ENCODE measurements around the gene EHMT1. TPM values are rescaled to one million over a fixed set of nuclear protein-coding genes. Genes with fewer than 3 reads are reported as not detected.
A peak's percentile ranks its signal among the peaks of the same experiment; 100 is the strongest.

Gene EHMT1
- total and polyA plus RNA-seq, 9 of the 15 experiments (the other 6 are each of a cell fraction or from before 2014, with no cell fraction given) = 2.2 to 76.0 (median 36.4) TPM

DNA sequence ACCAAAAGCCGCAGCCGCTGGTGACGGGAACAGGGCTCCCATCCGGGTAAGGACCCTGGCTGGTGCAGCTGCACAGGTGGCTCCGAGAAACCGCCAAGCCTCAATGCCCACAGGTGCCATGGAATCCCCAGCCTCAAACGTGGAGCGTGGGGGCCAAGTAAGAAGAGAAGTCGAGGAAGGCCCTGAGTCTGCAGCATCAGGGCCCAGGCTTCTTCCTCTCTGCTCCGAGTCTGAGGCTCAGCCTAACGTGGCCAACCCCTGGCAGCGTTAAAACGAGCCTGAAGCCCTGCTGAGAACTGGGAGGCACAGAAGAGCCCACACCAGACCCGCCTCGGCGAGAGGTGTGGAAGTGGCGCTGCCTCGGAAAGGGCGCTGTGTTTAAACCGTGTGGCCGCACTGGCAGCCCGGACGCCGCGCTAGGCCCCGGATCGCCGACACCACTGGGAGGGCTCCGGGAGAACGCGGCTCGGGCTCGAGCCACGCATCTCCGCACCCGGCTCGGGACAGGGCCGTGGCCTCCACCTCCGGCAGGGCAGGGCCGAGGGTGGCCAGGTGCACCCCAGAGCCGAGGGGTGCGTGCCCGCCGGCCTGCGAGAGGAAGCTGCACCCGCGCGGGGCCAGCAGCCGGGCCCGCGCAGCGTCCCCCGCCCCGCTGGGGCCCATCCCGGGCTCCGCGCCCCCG is 29.2 kb upstream of the EHMT1 start (continued):
- TF ChIP-seq, protein P1, sequence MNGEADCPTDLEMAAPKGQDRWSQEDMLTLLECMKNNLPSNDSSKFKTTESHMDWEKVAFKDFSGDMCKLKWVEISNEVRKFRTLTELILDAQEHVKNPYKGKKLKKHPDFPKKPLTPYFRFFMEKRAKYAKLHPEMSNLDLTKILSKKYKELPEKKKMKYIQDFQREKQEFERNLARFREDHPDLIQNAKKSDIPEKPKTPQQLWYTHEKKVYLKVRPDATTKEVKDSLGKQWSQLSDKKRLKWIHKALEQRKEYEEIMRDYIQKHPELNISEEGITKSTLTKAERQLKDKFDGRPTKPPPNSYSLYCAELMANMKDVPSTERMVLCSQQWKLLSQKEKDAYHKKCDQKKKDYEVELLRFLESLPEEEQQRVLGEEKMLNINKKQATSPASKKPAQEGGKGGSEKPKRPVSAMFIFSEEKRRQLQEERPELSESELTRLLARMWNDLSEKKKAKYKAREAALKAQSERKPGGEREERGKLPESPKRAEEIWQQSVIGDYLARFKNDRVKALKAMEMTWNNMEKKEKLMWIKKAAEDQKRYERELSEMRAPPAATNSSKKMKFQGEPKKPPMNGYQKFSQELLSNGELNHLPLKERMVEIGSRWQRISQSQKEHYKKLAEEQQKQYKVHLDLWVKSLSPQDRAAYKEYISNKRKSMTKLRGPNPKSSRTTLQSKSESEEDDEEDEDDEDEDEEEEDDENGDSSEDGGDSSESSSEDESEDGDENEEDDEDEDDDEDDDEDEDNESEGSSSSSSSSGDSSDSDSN (IDR thresholded peaks at IDR 0.05; ENCODE audit: borderline replicate concordance in 1 of 2, low read depth in 2 of 2, low read length in 2 of 2) = 0 out of 4 replicates have a peak, but pooled peaks of 1 of the 2 experiments have one; percentile 32
- TF ChIP-seq RBBP5 (IDR thresholded peaks at IDR 0.05; ENCODE audit: borderline replicate concordance, insufficient read depth, low read length, poor library complexity, severe bottlenecking) (peak; percentile 78), ZNF696 (CRISPR knock-in tag; conservative IDR thresholded peaks at IDR 0.05) (no peak), ZFP30 (CRISPR knock-in tag; IDR thresholded peaks at IDR 0.05; ENCODE audit: borderline replicate concordance) (no peak), ELF1 (tag; IDR thresholded peaks at IDR 0.05) (no peak), KDM5B (IDR thresholded peaks at IDR 0.05; ENCODE audit: insufficient replicate concordance, low read depth, low read length) (peak; percentile 61), POLR2G (IDR thresholded peaks at IDR 0.05; ENCODE audit: low read depth, low read length) (peak; percentile 45), NRF1 (conservative IDR thresholded peaks at IDR 0.05 in 1 of 2, IDR thresholded peaks at IDR 0.05 in 1 of 2) (peak in 1 of 2 experiments; percentile 17; a peak in 1 of 4 replicates), CHD1 (IDR thresholded peaks at IDR 0.05; ENCODE audit: low read length) (peak; percentile 79), ZNF12 (CRISPR knock-in tag; IDR thresholded peaks at IDR 0.05) (peak; percentile 97), DACH1 (IDR thresholded peaks at IDR 0.05; ENCODE audit: partially characterized antibody) (no peak), FUS (optimal IDR thresholded peaks at IDR 0.05; ENCODE audit: low read depth, low read length) (peak; percentile 7), NR3C1 (CRISPR knock-in tag; IDR thresholded peaks at IDR 0.05) (peak; percentile 82; the same call in 1 of the 2 replicates)
- TF ChIP-seq, protein P2, sequence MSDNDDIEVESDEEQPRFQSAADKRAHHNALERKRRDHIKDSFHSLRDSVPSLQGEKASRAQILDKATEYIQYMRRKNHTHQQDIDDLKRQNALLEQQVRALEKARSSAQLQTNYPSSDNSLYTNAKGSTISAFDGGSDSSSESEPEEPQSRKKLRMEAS (CRISPR knock-in tag; IDR thresholded peaks at IDR 0.05) = peak; percentile 23; the same call in 1 of the 2 replicates
- TF ChIP-seq, protein P3, sequence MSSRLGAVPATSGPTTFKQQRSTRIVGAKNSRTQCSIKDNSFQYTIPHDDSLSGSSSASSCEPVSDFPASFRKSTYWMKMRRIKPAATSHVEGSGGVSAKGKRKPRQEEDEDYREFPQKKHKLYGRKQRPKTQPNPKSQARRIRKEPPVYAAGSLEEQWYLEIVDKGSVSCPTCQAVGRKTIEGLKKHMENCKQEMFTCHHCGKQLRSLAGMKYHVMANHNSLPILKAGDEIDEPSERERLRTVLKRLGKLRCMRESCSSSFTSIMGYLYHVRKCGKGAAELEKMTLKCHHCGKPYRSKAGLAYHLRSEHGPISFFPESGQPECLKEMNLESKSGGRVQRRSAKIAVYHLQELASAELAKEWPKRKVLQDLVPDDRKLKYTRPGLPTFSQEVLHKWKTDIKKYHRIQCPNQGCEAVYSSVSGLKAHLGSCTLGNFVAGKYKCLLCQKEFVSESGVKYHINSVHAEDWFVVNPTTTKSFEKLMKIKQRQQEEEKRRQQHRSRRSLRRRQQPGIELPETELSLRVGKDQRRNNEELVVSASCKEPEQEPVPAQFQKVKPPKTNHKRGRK (tag; IDR thresholded peaks at IDR 0.05) = no peak
- TF ChIP-seq, protein P4, sequence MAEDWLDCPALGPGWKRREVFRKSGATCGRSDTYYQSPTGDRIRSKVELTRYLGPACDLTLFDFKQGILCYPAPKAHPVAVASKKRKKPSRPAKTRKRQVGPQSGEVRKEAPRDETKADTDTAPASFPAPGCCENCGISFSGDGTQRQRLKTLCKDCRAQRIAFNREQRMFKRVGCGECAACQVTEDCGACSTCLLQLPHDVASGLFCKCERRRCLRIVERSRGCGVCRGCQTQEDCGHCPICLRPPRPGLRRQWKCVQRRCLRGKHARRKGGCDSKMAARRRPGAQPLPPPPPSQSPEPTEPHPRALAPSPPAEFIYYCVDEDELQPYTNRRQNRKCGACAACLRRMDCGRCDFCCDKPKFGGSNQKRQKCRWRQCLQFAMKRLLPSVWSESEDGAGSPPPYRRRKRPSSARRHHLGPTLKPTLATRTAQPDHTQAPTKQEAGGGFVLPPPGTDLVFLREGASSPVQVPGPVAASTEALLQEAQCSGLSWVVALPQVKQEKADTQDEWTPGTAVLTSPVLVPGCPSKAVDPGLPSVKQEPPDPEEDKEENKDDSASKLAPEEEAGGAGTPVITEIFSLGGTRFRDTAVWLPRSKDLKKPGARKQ (CRISPR knock-in tag; IDR thresholded peaks at IDR 0.05) = no peak
